H1 (cell line): ENCODE data around the gene LRRC2.

ENCODE experiments used
- CBX8 ChIP-seq: fragments of 300-800, 300-1000 bp; sonication (generic); IDR thresholded peaks from 2 replicates; pipeline ENCODE4 v1.7.1; 2016; ENCODE audit warnings: low read depth, low read length, borderline replicate concordance
- CTCF ChIP-seq, 3 experiments: IDR thresholded peaks; 1 replicate in 2 of 3; 2 replicates in 1 of 3; pipeline versions ENCODE4 v1.5.1 to v1.6.1; 2011; ENCODE audit warnings: low read length in 3 of 3, mild to moderate bottlenecking in 3 of 3, inconsistent platforms in 2 of 3, low read depth in 1 of 3, moderate library complexity in 1 of 3; ENCODE audit not compliant: insufficient read depth in 1 of 3; ENCODE audit errors: control extremely low read depth in 1 of 3
- POLR2AphosphoS5 ChIP-seq: IDR thresholded peaks from 2 replicates; pipeline ENCODE4 v1.6.1; 2011; ENCODE audit warnings: low read depth, low read length
- RXRA ChIP-seq: IDR thresholded peaks from 2 replicates; pipeline ENCODE4 v1.6.1; 2011; ENCODE audit warnings: low read depth, mild to moderate bottlenecking, low read length, moderate library complexity; ENCODE audit not compliant: insufficient read depth
- SIN3A ChIP-seq, 2 experiments: IDR thresholded peaks in 1 of 2; conservative IDR thresholded peaks in 1 of 2; 2 replicates each; pipeline ENCODE4 v1.6.1; 2011 to 2012; ENCODE audit warnings: low read length in 2 of 2, improper control_type of control experiment in 1 of 2, low read depth in 1 of 2, mild to moderate bottlenecking in 1 of 2
- TAF1 ChIP-seq: IDR thresholded peaks from 2 replicates; pipeline ENCODE4 v1.6.1; 2011; ENCODE audit warnings: mild to moderate bottlenecking, low read depth, low read length

- TF ChIP-seq CTCF (IDR thresholded peaks at IDR 0.05; ENCODE audit: control extremely low read depth in 1 of 3, insufficient read depth in 1 of 3, low read depth in 1 of 3, low read length in 3 of 3) (no peak), POLR2AphosphoS5 (no peak), TAF1 (no peak), RXRA (no peak), SIN3A (conservative IDR thresholded peaks at IDR 0.05 in 1 of 2, IDR thresholded peaks at IDR 0.05 in 1 of 2; ENCODE audit: low read depth in 1 of 2, low read length in 2 of 2) (no peak), CBX8 (no peak)
Measured at GRCh38 chr3:46551615-46552014, 14.5 kb downstream of the LRRC2 start.
